Testis (tissue), 2 donors: ENCODE measurements around the gene MINAR2.

ENCODE experiments used
- CTCF ChIP-seq, 3 experiments: fragments of 450-650 bp in 2 of 3; fragments of 200-600 bp in 1 of 3; sonication (generic) in 1 of 3; IDR thresholded peaks; one replicate each; pipeline ENCODE4 v1.5.1; 2016 to 2019; ENCODE audit warnings: antibody characterized with exemption in 3 of 3, mild to moderate bottlenecking in 2 of 3, moderate library complexity in 1 of 3
- POLR2A ChIP-seq: fragments of 450-650 bp; IDR thresholded peaks from one replicate; pipeline ENCODE4 v1.6.1; 2017; ENCODE audit warnings: antibody characterized with exemption, mild to moderate bottlenecking, moderate library complexity

DNA sequence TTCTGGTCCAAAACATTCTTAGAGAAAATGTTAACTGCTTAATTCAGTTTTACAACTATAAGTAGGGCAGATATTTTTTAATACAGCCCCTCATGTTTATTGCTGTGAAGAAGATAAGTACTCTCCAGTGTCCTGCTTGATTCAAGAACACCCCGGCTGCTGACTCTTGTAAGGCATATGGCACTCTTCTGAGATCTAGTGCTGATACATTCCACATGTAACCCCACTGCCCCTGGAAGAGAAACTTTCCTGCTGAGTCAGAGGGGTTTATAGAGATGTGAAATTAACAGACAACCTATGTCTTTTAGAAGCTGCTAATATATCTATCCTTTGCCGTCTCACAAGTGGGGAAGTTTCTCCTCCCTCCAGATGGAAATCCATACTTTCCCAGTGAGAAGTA is 1.0 kb upstream of the MINAR2 start:
- TF ChIP-seq CTCF (IDR thresholded peaks at IDR 0.05) (no peak), POLR2A (no peak)
